CD4-positive, CD25-positive, alpha-beta regulatory T cell (primary cell): Measurements from ENCODE around the gene DPF1. TPM values are rescaled to one million over a fixed set of nuclear protein-coding genes. Genes with fewer than 3 reads are reported as not detected.

Source experiments
- ATAC-seq, 2 donors: fragments of 150-1000 bp; cut with Tn5 transposase; one replicate each; pipeline ENCODE4 v1.10.0; 2021; ENCODE audit warnings: low read depth in 2 of 2, moderate number of reproducible peaks in 2 of 2, moderate library complexity in 1 of 2
- DNase-seq, 3 donors: peaks; one replicate each; pipeline versions ENCODE4 v3.0.0 to v3.0.0-alpha.2; 2012 to 2022; ENCODE audit warnings: mixed read lengths in 1 of 3
- H3K27ac ChIP-seq: one replicate; pipeline ENCODE4 v1.7.0; 2013; ENCODE audit warnings: mild to moderate bottlenecking, low read length; ENCODE audit not compliant: insufficient read depth, poor library complexity, severe bottlenecking
- H3K27me3 ChIP-seq: one replicate; pipeline ENCODE4 v1.7.0; 2013; ENCODE audit warnings: low read length; ENCODE audit not compliant: control insufficient read depth, insufficient read depth
- H3K36me3 ChIP-seq: one replicate; pipeline ENCODE4 v1.7.0; 2013; ENCODE audit warnings: mild to moderate bottlenecking, low read length, moderate library complexity; ENCODE audit not compliant: control insufficient read depth, insufficient read depth
- H3K4me1 ChIP-seq: 2 replicates; pipeline ENCODE4 v1.7.0; 2013; ENCODE audit warnings: mild to moderate bottlenecking, low read length; ENCODE audit not compliant: insufficient read depth, control insufficient read depth, poor library complexity, severe bottlenecking
- H3K4me3 ChIP-seq: one replicate; pipeline ENCODE4 v1.7.0; 2013; ENCODE audit warnings: low read depth, mild to moderate bottlenecking, low read length, moderate library complexity
- H3K9me3 ChIP-seq, 2 experiments: 1 replicate in 1 of 2; 2 replicates in 1 of 2; pipeline ENCODE4 v1.7.0; 2013; ENCODE audit warnings: low read length in 2 of 2, mild to moderate bottlenecking in 1 of 2, moderate library complexity in 1 of 2; ENCODE audit not compliant: control insufficient read depth in 2 of 2
- H3K27ac Mint-ChIP-seq, 3 donors: one replicate each; pipeline ENCODE4 v1.8.0; 2020 to 2022; ENCODE audit warnings: mild to moderate bottlenecking in 3 of 3, mixed read lengths in 3 of 3, moderate library complexity in 2 of 3
- H3K27me3 Mint-ChIP-seq: one replicate; pipeline ENCODE4 v1.8.0; 2022; ENCODE audit warnings: mild to moderate bottlenecking, mixed read lengths
- H3K36me3 Mint-ChIP-seq: one replicate; pipeline ENCODE4 v1.8.0; 2020; ENCODE audit warnings: mixed read lengths
- H3K4me1 Mint-ChIP-seq, 4 donors: one replicate each; pipeline ENCODE4 v1.8.0; 2020 to 2022; ENCODE audit warnings: mixed read lengths in 4 of 4, mild to moderate bottlenecking in 1 of 4
- H3K4me3 Mint-ChIP-seq, 4 donors: one replicate each; pipeline ENCODE4 v1.8.0; 2020 to 2022; ENCODE audit warnings: mild to moderate bottlenecking in 4 of 4, mixed read lengths in 4 of 4, moderate library complexity in 3 of 4
- H3K9me3 Mint-ChIP-seq, 7 donors: one replicate each; pipeline ENCODE4 v1.8.0; 2020 to 2022; ENCODE audit warnings: mixed read lengths in 7 of 7, mild to moderate bottlenecking in 3 of 7, moderate library complexity in 2 of 7
- polyA plus RNA-seq, 4 donors: library from polyadenylated mRNA; unstranded; fragments of 300-500 nt; fragmentation: Illumina TruSeq; gene quantifications; one replicate each; pipeline ENCODE4 v1.2.3, GENCODE V29; 2021
- total RNA-seq: library from RNA; stranded (reverse); gene quantifications from one replicate; pipeline ENCODE4 v1.2.3, GENCODE V29; 2022

Gene DPF1
- total and polyA plus RNA-seq, 5 donors from 2014 or later = not detected

- H3K27me3 ChIP-seq = no peaks in the 10 kb centered on the region
- Mint-ChIP-seq H3K9me3 (peaks cover 0 to 3% (median 1%) of the 10 kb centered on the region in 7 donors), H3K27me3 (no peaks in the 10 kb centered on the region), H3K27ac (no peak overlapping the region), H3K4me3 (no peak overlapping the region), H3K36me3 (peaks cover 47% of the 10 kb centered on the region), H3K4me1 (no peaks in the 10 kb centered on the region)
- H3K27ac ChIP-seq = no peak overlapping the region
- no peak for DNase-seq
- peaks cover 4 to 13% of the 10 kb centered on the region in 2 experiments for H3K9me3 ChIP-seq
- H3K4me1 ChIP-seq = no peaks in the 10 kb centered on the region
- H3K36me3 ChIP-seq = peaks cover 23% of the 10 kb centered on the region
- ATAC-seq = no peak
- no peak overlapping the region for H3K4me3 ChIP-seq
Measured at GRCh38 chr19:38165335-38165734, 58.7 kb downstream of the DPF1 start.

- Mint-ChIP-seq H3K27me3 (no peaks in the 10 kb centered on the region), H3K4me1 (no peaks in the 10 kb centered on the region), H3K9me3 (peaks cover 0 to 3% (median 1%) of the 10 kb centered on the region in 7 donors), H3K4me3 (no peak overlapping the region), H3K36me3 (peaks cover 47% of the 10 kb centered on the region), H3K27ac (no peak overlapping the region)
- DNase-seq (no peak), ATAC-seq (no peak)
- Histone ChIP-seq H3K4me1 (no peaks in the 10 kb centered on the region), H3K27ac (no peak overlapping the region), H3K27me3 (no peaks in the 10 kb centered on the region), H3K4me3 (no peak overlapping the region), H3K36me3 (peaks cover 23% of the 10 kb centered on the region), H3K9me3 (peaks cover 4 to 13% of the 10 kb centered on the region in 2 experiments)
Measured at GRCh38 chr19:38164526-38164925, 59.5 kb downstream of the DPF1 start.

- Mint-ChIP-seq H3K4me3 (no peak overlapping the region), H3K36me3 (peaks cover 47% of the 10 kb centered on the region), H3K27ac (no peak overlapping the region), H3K27me3 (no peaks in the 10 kb centered on the region), H3K4me1 (no peaks in the 10 kb centered on the region), H3K9me3 (peaks cover 0 to 3% (median 1%) of the 10 kb centered on the region in 7 donors)
- no peak for DNase-seq
- peaks cover 23% of the 10 kb centered on the region for H3K36me3 ChIP-seq
- no peaks in the 10 kb centered on the region for H3K4me1 ChIP-seq
- H3K27me3 ChIP-seq = no peaks in the 10 kb centered on the region
- no peak overlapping the region for H3K27ac ChIP-seq
- peaks cover 4 to 13% of the 10 kb centered on the region in 2 experiments for H3K9me3 ChIP-seq
- ATAC-seq = no peak
- H3K4me3 ChIP-seq = no peak overlapping the region
Measured at GRCh38 chr19:38163419-38164290, 60.4 kb downstream of the DPF1 start.

GRCh38 chr19:38162632-38163031 is 61.4 kb downstream of the DPF1 start:
- H3K27me3 Mint-ChIP-seq = no peaks in the 10 kb centered on the region

DNA sequence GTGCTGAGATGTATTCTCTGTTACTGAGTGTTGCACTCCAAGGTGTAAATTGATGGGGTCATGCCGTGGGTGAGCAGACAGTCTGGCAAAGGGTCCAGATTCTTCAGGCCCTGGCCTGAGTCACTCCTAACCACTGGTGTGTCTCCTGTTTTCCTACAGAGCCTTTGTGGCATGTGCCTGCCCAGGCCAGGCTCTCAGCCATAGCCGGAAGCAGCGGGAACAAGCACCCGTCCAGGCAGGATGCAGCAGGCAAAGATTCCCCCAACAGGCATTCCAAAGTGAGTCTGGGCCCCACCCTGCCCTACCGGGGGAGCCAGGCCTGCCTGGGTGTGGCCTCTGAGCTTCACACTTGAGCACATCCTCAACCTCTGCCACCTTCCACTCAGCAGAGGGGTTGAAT is 61.9 kb downstream of the DPF1 start:
- Histone ChIP-seq H3K4me3 (no peak overlapping the region), H3K4me1 (no peaks in the 10 kb centered on the region), H3K36me3 (peaks cover 23% of the 10 kb centered on the region), H3K9me3 (peaks cover 4 to 13% of the 10 kb centered on the region in 2 experiments), H3K27ac (no peak overlapping the region), H3K27me3 (no peaks in the 10 kb centered on the region)
- ATAC-seq (no peak), DNase-seq (no peak)
- Mint-ChIP-seq H3K4me3 (no peak overlapping the region), H3K27ac (no peak overlapping the region), H3K27me3 (no peaks in the 10 kb centered on the region), H3K4me1 (peaks cover 0 to 2% (median 0%) of the 10 kb centered on the region in 4 donors), H3K9me3 (peaks cover 0 to 4% (median 1%) of the 10 kb centered on the region in 7 donors), H3K36me3 (peaks cover 57% of the 10 kb centered on the region)

More at GRCh38 chr19:38162632-38163031, 61.4 kb downstream of the DPF1 start:
- DNase-seq = no peak
- Histone ChIP-seq H3K36me3 (peaks cover 23% of the 10 kb centered on the region), H3K4me1 (no peaks in the 10 kb centered on the region), H3K27ac (no peak overlapping the region), H3K9me3 (peaks cover 4 to 13% of the 10 kb centered on the region in 2 experiments), H3K27me3 (no peaks in the 10 kb centered on the region), H3K4me3 (no peak overlapping the region)
- Mint-ChIP-seq H3K4me3 (no peak overlapping the region), H3K27ac (no peak overlapping the region), H3K9me3 (peaks cover 0 to 3% (median 1%) of the 10 kb centered on the region in 7 donors), H3K36me3 (peaks cover 54% of the 10 kb centered on the region), H3K4me1 (peaks cover 0 to 2% (median 0%) of the 10 kb centered on the region in 4 donors)
- no peak for ATAC-seq

Other genes starting within 250 kb of the DPF1 start
- gene PPP1R14A, start 32.2 kb upstream of the DPF1 start, total RNA-seq = 1.2 TPM
- gene PPP1R14A, start 32.2 kb upstream of the DPF1 start, polyA plus RNA-seq = not detected
- 15.6 TPM for gene SPINT2, start 40.4 kb upstream of the DPF1 start, total RNA-seq
- 10 to 100 TPM; 36.0 to 70.4 (median 53.5) TPM for gene SPINT2, start 40.4 kb upstream of the DPF1 start, polyA plus RNA-seq
- gene C19orf33, start 80.0 kb upstream of the DPF1 start, total RNA-seq = not detected
- not detected for gene C19orf33, start 80.0 kb upstream of the DPF1 start, polyA plus RNA-seq
- gene YIF1B, start 91.7 kb upstream of the DPF1 start, total RNA-seq = 22.9 TPM
- gene YIF1B, start 91.7 kb upstream of the DPF1 start, polyA plus RNA-seq = 10 to 100 TPM; 34.4 to 47.7 (median 36.8) TPM
- 8.7 TPM for gene KCNK6, start 95.6 kb upstream of the DPF1 start, total RNA-seq
- gene KCNK6, start 95.6 kb upstream of the DPF1 start, polyA plus RNA-seq = 1 to 10 TPM; 2.6 to 4.6 (median 2.7) TPM
- gene CATSPERG, start 111.6 kb upstream of the DPF1 start, total RNA-seq = 12.6 TPM
- gene CATSPERG, start 111.6 kb upstream of the DPF1 start, polyA plus RNA-seq = 1 to 10 TPM; 1.0 to 4.3 (median 1.9) TPM
- 104 TPM for gene PSMD8, start 150.3 kb upstream of the DPF1 start, total RNA-seq
- 100 to 1,000 TPM; 177 to 254 (median 222) TPM for gene PSMD8, start 150.3 kb upstream of the DPF1 start, polyA plus RNA-seq
- gene GGN, start 163.8 kb upstream of the DPF1 start, total RNA-seq = 0.91 TPM
- gene GGN, start 163.8 kb upstream of the DPF1 start, polyA plus RNA-seq = not detected
- gene SPRED3, start 164.5 kb upstream of the DPF1 start, total RNA-seq = 1.3 TPM
- gene SPRED3, start 164.5 kb upstream of the DPF1 start, polyA plus RNA-seq = under 1 TPM in 3 of 4 donors, not detected in 1; 0.06 to 0.13 (median 0.07) TPM
- 41.3 TPM for gene FAM98C, start 178.9 kb upstream of the DPF1 start, total RNA-seq
- 10 to 100 TPM; 17.2 to 20.8 (median 19.8) TPM for gene FAM98C, start 178.9 kb upstream of the DPF1 start, polyA plus RNA-seq
- gene RASGRP4, start 202.0 kb upstream of the DPF1 start, total RNA-seq = 10.9 TPM
- 1 to 10 TPM; 1.6 to 9.3 (median 5.0) TPM for gene RASGRP4, start 202.0 kb upstream of the DPF1 start, polyA plus RNA-seq
- gene RYR1, start 209.5 kb upstream of the DPF1 start, total RNA-seq = 4.9 TPM
- under 1 TPM; 0.07 to 0.65 (median 0.34) TPM for gene RYR1, start 209.5 kb upstream of the DPF1 start, polyA plus RNA-seq